BE2C (cell line): ENCODE measurements around the gene PCDHGA12.

Experiments used
- DNase-seq: peaks from one replicate; pipeline ENCODE4 v3.0.0-alpha.2; 2020
- H3K27me3 ChIP-seq: fragments of 250-450 bp; sonication (Bioruptor Pico); 2 replicates; pipeline ENCODE4 v1.5.1; 2020; ENCODE audit warnings: mild to moderate bottlenecking
- H3K36me3 ChIP-seq: fragments of 250-450 bp; sonication (Bioruptor Pico); 2 replicates; pipeline ENCODE4 v1.5.1; 2020; ENCODE audit warnings: mild to moderate bottlenecking
- H3K4me1 ChIP-seq: fragments of 250-450 bp; sonication (Bioruptor Pico); 2 replicates; pipeline ENCODE4 v1.5.1; 2020
- H3K4me3 ChIP-seq: 2 replicates; pipeline ENCODE4 v1.5.1; 2011; ENCODE audit warnings: low read depth, low read length
- H3K9me3 ChIP-seq: fragments of 250-450 bp; sonication (Bioruptor Pico); 2 replicates; pipeline ENCODE4 v1.5.1; 2020
- TF ChIP-seq, protein P1 (sequence below): IDR thresholded peaks from 2 replicates; pipeline ENCODE4 v1.5.1; 2012; ENCODE audit warnings: mild to moderate bottlenecking, low read depth, low read length

Gene PCDHGA12

GRCh38 chr5:141477044-141477575 lies 46.8 kb downstream of the PCDHGA12 start:
- peak overlapping the region; percentile 95 for H3K4me3 ChIP-seq
- no peak for DNase-seq

DNA sequence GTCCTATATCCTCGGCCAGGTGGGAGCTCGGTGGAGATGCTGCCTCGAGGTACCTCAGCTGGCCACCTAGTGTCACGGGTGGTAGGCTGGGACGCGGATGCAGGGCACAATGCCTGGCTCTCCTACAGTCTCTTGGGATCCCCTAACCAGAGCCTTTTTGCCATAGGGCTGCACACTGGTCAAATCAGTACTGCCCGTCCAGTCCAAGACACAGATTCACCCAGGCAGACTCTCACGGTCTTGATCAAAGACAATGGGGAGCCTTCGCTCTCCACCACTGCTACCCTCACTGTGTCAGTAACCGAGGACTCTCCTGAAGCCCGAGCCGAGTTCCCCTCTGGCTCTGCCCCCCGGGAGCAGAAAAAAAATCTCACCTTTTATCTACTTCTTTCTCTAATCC lies 47.5 kb downstream of the PCDHGA12 start:
- Histone ChIP-seq H3K9me3 (no peaks in the 10 kb centered on the region), H3K4me1 (peaks cover 5% of the 10 kb centered on the region), H3K4me3 (peak overlapping the region; percentile 95), H3K27me3 (no peaks in the 10 kb centered on the region), H3K36me3 (peaks cover 5% of the 10 kb centered on the region; the same call in 1 of the 2 replicates)
- DNase-seq = no peak
- TF ChIP-seq, protein P1, sequence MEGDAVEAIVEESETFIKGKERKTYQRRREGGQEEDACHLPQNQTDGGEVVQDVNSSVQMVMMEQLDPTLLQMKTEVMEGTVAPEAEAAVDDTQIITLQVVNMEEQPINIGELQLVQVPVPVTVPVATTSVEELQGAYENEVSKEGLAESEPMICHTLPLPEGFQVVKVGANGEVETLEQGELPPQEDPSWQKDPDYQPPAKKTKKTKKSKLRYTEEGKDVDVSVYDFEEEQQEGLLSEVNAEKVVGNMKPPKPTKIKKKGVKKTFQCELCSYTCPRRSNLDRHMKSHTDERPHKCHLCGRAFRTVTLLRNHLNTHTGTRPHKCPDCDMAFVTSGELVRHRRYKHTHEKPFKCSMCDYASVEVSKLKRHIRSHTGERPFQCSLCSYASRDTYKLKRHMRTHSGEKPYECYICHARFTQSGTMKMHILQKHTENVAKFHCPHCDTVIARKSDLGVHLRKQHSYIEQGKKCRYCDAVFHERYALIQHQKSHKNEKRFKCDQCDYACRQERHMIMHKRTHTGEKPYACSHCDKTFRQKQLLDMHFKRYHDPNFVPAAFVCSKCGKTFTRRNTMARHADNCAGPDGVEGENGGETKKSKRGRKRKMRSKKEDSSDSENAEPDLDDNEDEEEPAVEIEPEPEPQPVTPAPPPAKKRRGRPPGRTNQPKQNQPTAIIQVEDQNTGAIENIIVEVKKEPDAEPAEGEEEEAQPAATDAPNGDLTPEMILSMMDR = no peak

More at GRCh38 chr5:141477044-141477575, 46.8 kb downstream of the PCDHGA12 start:
- no peaks in the 10 kb centered on the region for H3K9me3 ChIP-seq
- H3K4me1 ChIP-seq = peaks cover 5% of the 10 kb centered on the region
- TF ChIP-seq, protein P1 = no peak
- peaks cover 5% of the 10 kb centered on the region; the same call in 1 of the 2 replicates for H3K36me3 ChIP-seq
- H3K27me3 ChIP-seq = no peaks in the 10 kb centered on the region

DNA sequence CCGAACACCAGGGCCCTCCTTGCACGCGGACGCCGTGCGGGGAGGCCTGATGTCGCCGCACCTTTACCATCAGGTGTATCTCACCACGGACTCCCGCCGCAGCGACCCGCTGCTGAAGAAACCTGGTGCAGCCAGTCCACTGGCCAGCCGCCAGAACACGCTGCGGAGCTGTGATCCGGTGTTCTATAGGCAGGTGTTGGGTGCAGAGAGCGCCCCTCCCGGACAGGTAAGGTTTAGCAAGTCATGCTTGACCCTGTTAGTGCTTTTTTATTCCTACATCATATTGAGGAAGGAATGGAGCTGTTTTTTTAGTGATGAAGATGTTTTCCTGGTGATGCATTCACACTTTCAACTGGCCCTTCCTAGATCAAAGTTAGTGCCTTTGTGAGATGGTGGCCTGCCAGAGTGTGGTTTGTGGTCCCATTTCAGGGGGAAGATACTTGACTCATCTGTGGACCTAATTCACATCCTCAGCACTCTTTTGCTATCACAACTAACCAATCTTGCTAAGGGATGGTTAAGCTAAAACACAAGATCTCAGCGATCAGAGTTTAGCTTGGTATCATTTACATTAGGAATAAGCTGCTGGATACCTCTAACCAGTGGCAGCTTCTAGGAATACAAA lies 48.1 kb downstream of the PCDHGA12 start:
- DNase-seq = no peak
- Histone ChIP-seq H3K4me1 (peaks cover 5% of the 10 kb centered on the region), H3K36me3 (peaks cover 5% of the 10 kb centered on the region; the same call in 1 of the 2 replicates), H3K4me3 (peak overlapping the region; percentile 95), H3K9me3 (no peaks in the 10 kb centered on the region), H3K27me3 (no peaks in the 10 kb centered on the region)
- TF ChIP-seq, protein P1 = peak; percentile 19

- H3K4me3 ChIP-seq = no peak overlapping the region
Measured at GRCh38 chr5:141479776-141480175, 49.5 kb downstream of the PCDHGA12 start.

More at GRCh38 chr5:141479776-141480175, 49.5 kb downstream of the PCDHGA12 start:
- Histone ChIP-seq H3K4me1 (peaks cover 5% of the 10 kb centered on the region), H3K36me3 (peaks cover 5% of the 10 kb centered on the region; the same call in 1 of the 2 replicates), H3K27me3 (no peaks in the 10 kb centered on the region), H3K9me3 (no peaks in the 10 kb centered on the region)
- TF ChIP-seq, protein P1 = no peak
- no peak for DNase-seq
